Endothelial cell of hepatic sinusoid (primary cell): ENCODE measurements around the gene MTAP.

Experiments
- in situ Hi-C: cut with HindIII; loops from 2 replicates; pipeline ENCODE4 v1.10.0; 2017; ENCODE audit warnings: low sequenced_read_pairs

MTAP gene

GRCh38 chr9:21803649-21804048 lies 1.2 kb downstream of the MTAP start:
- in situ Hi-C loops = loop anchor here (25.0 kb wide), 3 partner anchors 234 to 634 kb away; partner anchors contain the start of gene DMRTA1

GRCh38 chr9:21804331-21804730 lies 1.9 kb downstream of the MTAP start:
- in situ Hi-C loops = loop anchor here (25.0 kb wide), 3 partner anchors 233 to 633 kb away; partner anchors contain the start of gene DMRTA1

GRCh38 chr9:21804791-21805190 lies 2.4 kb downstream of the MTAP start:
- in situ Hi-C loops = loop anchor here (25.0 kb wide), 3 partner anchors 233 to 633 kb away; partner anchors contain the start of gene DMRTA1

- in situ Hi-C loops = loop anchor here (25.0 kb wide), 3 partner anchors 231 to 631 kb away; partner anchors contain the start of gene DMRTA1
These were observed 4.2 kb downstream of the MTAP start for GRCh38 chr9:21806644-21807043.

- in situ Hi-C loops = loop anchor here (5.0 to 25.0 kb wide), 4 partner anchors 227 to 627 kb away; partner anchors contain the start of gene DMRTA1
These were observed 8.0 kb downstream of the MTAP start for GRCh38 chr9:21810388-21810787.

GRCh38 chr9:21810881-21811280 lies 8.4 kb downstream of the MTAP start:
- in situ Hi-C loops = loop anchor here (5.0 to 25.0 kb wide), 4 partner anchors 226 to 626 kb away; partner anchors contain the start of gene DMRTA1

- in situ Hi-C loops = loop anchor here (5.0 to 25.0 kb wide), 4 partner anchors 225 to 625 kb away; partner anchors contain the start of gene DMRTA1
These were observed 9.5 kb downstream of the MTAP start for GRCh38 chr9:21811914-21812313.

- in situ Hi-C loops = loop anchor here (5.0 to 25.0 kb wide), 4 partner anchors 225 to 625 kb away; partner anchors contain the start of gene DMRTA1
These were observed 10.0 kb downstream of the MTAP start for GRCh38 chr9:21812415-21812814.

GRCh38 chr9:21812946-21813568 lies 10.6 kb downstream of the MTAP start:
- in situ Hi-C loops = loop anchor here (5.0 to 25.0 kb wide), 4 partner anchors 224 to 624 kb away; partner anchors contain the start of gene DMRTA1

- in situ Hi-C loops = loop anchor here (5.0 to 25.0 kb wide), 4 partner anchors 223 to 623 kb away; partner anchors contain the start of gene DMRTA1
These were observed 11.4 kb downstream of the MTAP start for GRCh38 chr9:21813575-21814473.

- in situ Hi-C loops = loop anchor here (25.0 kb wide), 3 partner anchors 222 to 622 kb away; partner anchors contain the start of gene DMRTA1
These were observed 13.2 kb downstream of the MTAP start for GRCh38 chr9:21815643-21816042.

GRCh38 chr9:21817176-21817575 lies 14.7 kb downstream of the MTAP start:
- in situ Hi-C loops = loop anchor here (25.0 kb wide), 3 partner anchors 220 to 620 kb away; partner anchors contain the start of gene DMRTA1

GRCh38 chr9:21825637-21826036 lies 23.2 kb downstream of the MTAP start:
- in situ Hi-C loops = no loop called here

- in situ Hi-C loops = no loop called here
These were observed 26.5 kb downstream of the MTAP start for GRCh38 chr9:21828853-21829410.

- in situ Hi-C loops = no loop called here
These were observed 28.2 kb downstream of the MTAP start for GRCh38 chr9:21830589-21830988.

- in situ Hi-C loops = no loop called here
These were observed 29.5 kb downstream of the MTAP start for GRCh38 chr9:21831841-21832509.

- in situ Hi-C loops = no loop called here
These were observed 30.8 kb downstream of the MTAP start for GRCh38 chr9:21833090-21833801.

- in situ Hi-C loops = no loop called here
These were observed 32.7 kb downstream of the MTAP start for GRCh38 chr9:21835121-21835520.

GRCh38 chr9:21836437-21837161 lies 34.2 kb downstream of the MTAP start:
- in situ Hi-C loops = no loop called here
